Lower leg skin (tissue), 4 donors: ENCODE results near the gene AK8. TPM values are rescaled to one million over a fixed set of nuclear protein-coding genes. Genes with fewer than 3 reads are reported as not detected.
"Not testable (repeated sequence)": the region's sequence is repeated elsewhere in the genome, so short reads cannot be mapped to it uniquely, and the experiment has no call there.

Source experiments
- DNase-seq, 2 donors: peaks; one replicate each; pipeline ENCODE4 v3.0.0-alpha.2; 2019; ENCODE audit warnings: low spot score in 2 of 2
- H3K4me3 ChIP-seq: fragments of 200-600 bp; sonication (generic); 2 replicates; pipeline ENCODE4 v1.5.1; 2017; ENCODE audit warnings: mild to moderate bottlenecking, low read depth; ENCODE audit not compliant: poor library complexity, severe bottlenecking
- POLR2A ChIP-seq, 2 donors: fragments of 450-650 bp; IDR thresholded peaks; one replicate each; pipeline ENCODE4 v1.6.1; 2016 to 2017; ENCODE audit warnings: antibody characterized with exemption in 2 of 2, mild to moderate bottlenecking in 1 of 2, moderate library complexity in 1 of 2
- WGBS, 2 donors: methylation state at CpG; one replicate each; pipeline ENCODE4 v1.1.5; 2018; 5-methylcytosine and 5-hydroxymethylcytosine counted together
- intact Hi-C: fragments of 100-400 bp; cut with DNase I; formaldehyde crosslinking; loops from one replicate; pipeline ENCODE4 v1.15.0; 2023; ENCODE audit warnings: low total_unique reads
- total RNA-seq, 4 donors: library from RNA; depleted of rRNA; stranded (reverse); fragments of >200 nt; gene quantifications; one replicate each; pipeline ENCODE4 v1.1.0, GENCODE V29; 2016
- TF ChIP-seq, protein P1 (sequence below), 3 donors: fragments of 450-650 bp; IDR thresholded peaks; one replicate each; pipeline ENCODE4 v1.5.1; 2016; ENCODE audit warnings: antibody characterized with exemption in 3 of 3, mild to moderate bottlenecking in 3 of 3, moderate library complexity in 2 of 3

The AK8 gene
- total RNA-seq, 4 donors from 2014 or later, result 1.4 to 5.5 (median 2.0) TPM

DNA sequence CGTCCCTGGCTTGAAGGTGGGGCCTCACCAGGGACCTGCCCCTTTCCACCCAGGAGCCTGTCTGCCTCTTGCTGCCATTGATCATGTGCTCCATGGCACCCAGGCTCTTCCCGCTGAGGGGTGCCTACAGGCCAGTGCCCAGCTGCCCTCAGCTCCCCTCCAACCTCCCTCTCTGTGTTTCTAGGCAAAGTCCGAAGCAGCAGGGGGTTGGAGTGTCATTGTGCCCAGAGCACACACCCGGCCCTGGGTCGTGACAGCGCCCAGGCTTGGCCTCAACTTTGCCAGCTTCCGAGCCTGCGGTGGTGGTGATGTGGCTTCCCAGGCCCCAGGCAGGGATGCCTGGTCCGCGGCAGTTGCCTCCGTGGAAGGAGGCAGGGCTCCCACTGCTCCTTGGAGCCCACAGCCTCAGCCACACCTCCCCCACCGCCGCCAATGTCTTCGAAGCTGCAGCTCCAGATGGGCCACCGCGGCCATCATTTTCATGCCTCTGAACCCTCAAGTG, 155.5 kb downstream of the AK8 start:
- no peak for TF ChIP-seq POLR2A (IDR thresholded peaks at IDR 0.05)
- TF ChIP-seq, protein P1, sequence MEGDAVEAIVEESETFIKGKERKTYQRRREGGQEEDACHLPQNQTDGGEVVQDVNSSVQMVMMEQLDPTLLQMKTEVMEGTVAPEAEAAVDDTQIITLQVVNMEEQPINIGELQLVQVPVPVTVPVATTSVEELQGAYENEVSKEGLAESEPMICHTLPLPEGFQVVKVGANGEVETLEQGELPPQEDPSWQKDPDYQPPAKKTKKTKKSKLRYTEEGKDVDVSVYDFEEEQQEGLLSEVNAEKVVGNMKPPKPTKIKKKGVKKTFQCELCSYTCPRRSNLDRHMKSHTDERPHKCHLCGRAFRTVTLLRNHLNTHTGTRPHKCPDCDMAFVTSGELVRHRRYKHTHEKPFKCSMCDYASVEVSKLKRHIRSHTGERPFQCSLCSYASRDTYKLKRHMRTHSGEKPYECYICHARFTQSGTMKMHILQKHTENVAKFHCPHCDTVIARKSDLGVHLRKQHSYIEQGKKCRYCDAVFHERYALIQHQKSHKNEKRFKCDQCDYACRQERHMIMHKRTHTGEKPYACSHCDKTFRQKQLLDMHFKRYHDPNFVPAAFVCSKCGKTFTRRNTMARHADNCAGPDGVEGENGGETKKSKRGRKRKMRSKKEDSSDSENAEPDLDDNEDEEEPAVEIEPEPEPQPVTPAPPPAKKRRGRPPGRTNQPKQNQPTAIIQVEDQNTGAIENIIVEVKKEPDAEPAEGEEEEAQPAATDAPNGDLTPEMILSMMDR (IDR thresholded peaks at IDR 0.05), result no peak
- peak in 1 of 2 donors; percentile 68 for DNase-seq
- WGBS, 2 donors, result 79 to 91% methylated on average over 13 to 16 of the region's 16 CpGs
- no peak overlapping the region for H3K4me3 ChIP-seq
- intact Hi-C loops, result no loop called here

DNA sequence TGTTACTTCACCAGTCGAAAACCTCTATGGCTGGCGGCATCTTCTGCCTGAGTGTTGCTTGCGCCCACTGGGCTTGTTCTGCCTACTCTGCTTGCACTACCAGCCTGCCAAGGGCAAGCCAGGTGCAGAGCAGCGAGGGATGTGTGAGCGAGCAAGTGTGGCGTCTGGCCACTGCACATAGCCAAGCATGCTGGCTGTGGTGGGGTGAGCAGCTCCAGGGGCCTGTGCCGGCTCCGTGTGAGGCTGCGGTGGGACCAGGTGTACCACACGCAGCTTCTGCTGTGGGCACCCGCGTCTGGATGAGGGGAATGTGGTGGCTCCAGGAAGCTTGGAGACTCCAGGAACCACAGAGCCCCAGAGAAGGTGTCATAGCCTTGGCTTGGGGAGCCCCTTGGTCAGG, 156.4 kb downstream of the AK8 start:
- TF ChIP-seq, protein P1 (IDR thresholded peaks at IDR 0.05), result no peak
- no peak for TF ChIP-seq POLR2A (IDR thresholded peaks at IDR 0.05)
- WGBS, 2 donors, result 81 to 87% methylated on average over 11 to 12 of the region's 12 CpGs
- DNase-seq, result peak in 1 of 2 donors; percentile 57
- no peak overlapping the region for H3K4me3 ChIP-seq
- intact Hi-C loops, result no loop called here

DNA sequence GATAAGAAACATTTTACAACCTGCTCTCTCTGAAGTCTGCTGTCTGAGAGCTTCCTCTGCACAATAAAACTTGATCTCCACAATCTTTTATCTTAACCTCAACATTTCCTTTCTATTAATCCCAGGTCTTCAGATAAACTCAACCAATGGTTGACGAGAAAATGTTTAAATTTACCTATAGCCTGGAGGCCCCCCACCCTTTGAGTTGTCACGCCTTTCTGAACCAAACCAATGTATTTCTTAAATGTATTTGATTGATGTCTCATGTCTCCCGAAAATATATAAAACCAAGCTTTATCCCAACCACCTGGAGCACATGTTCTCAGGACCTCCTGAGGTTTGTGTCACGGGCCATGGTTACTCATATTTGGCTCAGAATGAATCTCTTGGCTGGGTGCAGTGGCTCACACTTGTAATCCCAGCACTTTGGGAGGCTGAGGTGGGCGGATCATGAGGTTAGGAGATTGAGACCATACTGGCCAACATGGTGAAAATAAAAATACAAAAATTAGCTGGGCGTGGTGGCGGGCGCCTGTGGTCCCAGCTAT, 159.6 kb downstream of the AK8 start:
- 58 to 61% methylated on average over 8 of the region's 8 CpGs for WGBS, 2 donors
- peak in 1 of 2 donors; percentile 37 for DNase-seq
- H3K4me3 ChIP-seq, intact Hi-C loops: not testable (repeated sequence)

DNA sequence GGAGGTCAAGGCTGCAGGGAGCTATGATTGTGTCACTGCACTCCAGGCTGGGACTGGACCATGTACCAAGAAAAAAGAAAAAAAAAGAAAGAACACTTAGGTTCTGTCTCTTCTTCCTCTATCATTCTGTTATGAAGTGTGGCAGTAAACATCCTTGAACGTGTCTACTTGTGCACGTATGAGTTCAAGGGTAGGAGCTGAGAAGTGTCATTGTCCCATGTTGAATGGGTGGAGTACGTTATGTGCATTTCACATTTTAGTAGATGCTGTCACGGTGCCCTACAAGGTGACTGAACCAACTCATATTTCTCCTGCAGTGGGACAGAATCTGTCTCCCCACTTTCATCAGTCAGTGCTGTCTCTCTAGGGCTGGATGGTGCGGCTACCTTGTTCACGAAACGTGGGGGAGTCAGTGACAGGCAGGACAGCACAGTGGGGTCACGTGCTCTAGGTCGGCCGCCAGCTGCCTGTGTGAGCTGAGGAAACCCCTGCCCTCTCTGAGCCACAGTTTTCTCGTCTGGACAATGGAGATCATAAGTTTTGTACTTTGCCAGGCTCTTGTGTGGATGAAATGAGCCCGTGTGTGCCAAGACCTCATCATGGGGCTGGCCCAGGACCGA, 160.6 kb downstream of the AK8 start:
- intact Hi-C loops, result no loop called here
- WGBS, 2 donors, result 67% methylated on average over 11 to 13 of the region's 13 CpGs
- no peak overlapping the region for H3K4me3 ChIP-seq
- TF ChIP-seq POLR2A (IDR thresholded peaks at IDR 0.05), result no peak
- TF ChIP-seq, protein P1 (IDR thresholded peaks at IDR 0.05), result no peak
- DNase-seq, result peak in 1 of 2 donors; percentile 46

DNA sequence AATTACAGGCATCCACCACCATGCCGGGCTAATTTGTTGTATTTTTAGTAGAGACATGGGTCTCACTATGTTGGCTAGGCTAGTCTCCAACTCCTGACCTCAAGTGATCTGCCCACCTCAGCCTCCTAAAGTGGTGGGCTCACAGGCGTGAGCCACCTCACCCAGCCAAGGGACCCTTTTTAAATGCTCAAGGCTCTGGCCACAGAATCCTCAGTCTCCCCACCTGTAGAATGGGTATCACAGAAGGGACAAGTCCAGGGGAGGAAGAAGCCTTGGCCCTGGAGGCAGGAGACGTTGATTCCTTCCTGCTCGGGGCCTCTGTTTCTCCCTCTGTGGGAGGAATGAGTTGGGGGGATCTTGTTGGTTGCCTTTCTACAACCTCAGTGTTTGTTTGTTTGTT, 162.1 kb downstream of the AK8 start:
- DNase-seq, result no peak
- H3K4me3 ChIP-seq, result no peak overlapping the region
- TF ChIP-seq, protein P1 (IDR thresholded peaks at IDR 0.05), result no peak
- no peak for TF ChIP-seq POLR2A (IDR thresholded peaks at IDR 0.05)
- WGBS, 2 donors, result 81 to 90% methylated on average over 4 of the region's 4 CpGs
- intact Hi-C loops, result no loop called here

DNA sequence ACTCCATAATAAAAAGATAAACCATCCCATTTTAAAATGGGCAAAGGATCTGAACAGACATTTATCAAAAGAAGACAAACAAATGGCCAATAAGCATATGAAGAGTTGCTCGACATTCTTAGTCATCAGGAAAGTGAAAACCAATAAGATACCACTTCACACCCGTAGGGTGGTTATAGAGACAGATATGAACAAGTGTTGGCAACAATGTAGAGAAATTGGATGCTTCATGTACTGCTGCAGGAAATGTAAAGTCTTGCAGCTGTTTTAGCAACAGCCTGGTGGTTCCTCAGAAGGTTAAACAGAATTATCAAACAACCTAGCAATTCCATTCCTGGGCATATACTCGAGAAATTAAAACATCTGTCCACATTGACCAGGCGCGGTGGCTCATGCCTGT, 165.3 kb downstream of the AK8 start:
- 82 to 83% methylated on average over 5 of the region's 5 CpGs for WGBS, 2 donors
- intact Hi-C loops, result no loop called here
- DNase-seq, result no peak
- TF ChIP-seq POLR2A (IDR thresholded peaks at IDR 0.05), result no peak
- TF ChIP-seq, protein P1 (IDR thresholded peaks at IDR 0.05), result no peak
- H3K4me3 ChIP-seq, result no peak overlapping the region
